ENCODE data around the gene CPNE5. TPM values are rescaled to one million over a fixed set of nuclear protein-coding genes. Genes with fewer than 3 reads are reported as not detected.

Gene CPNE5
- total and polyA plus RNA-seq, 9 of the 15 experiments (the other 6 are each of a cell fraction or from before 2014, with no cell fraction given), result 0.14 to 1.0 (median 0.46) TPM; not detected in 2

DNA sequence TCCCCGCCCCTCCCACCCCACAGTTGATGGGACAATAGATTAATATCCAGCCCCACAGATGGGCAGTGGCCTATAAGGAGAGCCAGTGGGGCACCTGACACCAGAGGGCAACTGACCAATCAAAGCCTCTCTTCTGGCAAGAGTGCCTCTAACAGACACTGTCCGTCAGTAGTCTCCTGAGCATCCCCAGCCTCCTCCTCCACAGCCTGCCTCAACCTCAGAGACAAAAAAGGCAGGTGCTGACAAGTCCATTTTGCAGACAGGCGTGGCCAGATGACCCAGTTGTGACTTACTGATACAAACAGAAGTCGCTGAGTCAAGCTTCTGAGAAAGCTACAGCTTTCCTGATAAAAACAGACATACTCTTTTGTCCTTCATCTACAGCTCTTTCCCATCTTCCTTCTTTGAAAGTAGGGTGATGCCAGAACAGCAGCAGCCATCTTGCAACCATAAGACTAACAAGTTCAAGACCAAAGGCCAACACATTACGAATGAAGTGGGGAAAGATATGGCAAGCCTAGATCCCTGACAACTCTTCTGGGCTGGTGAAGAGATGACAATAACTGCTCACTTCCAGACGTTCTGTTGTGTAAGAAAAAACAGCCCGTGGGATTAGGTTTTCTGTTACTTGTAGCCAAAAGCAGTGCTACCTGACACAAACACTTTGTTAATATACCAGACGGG, 23.1 kb upstream of the CPNE5 start (continued):
- TF ChIP-seq RB1 (IDR thresholded peaks at IDR 0.05; ENCODE audit: low read depth) (no peak), RCOR1 (IDR thresholded peaks at IDR 0.05; ENCODE audit: borderline replicate concordance in 1 of 2, low read depth in 2 of 2, low read length in 2 of 2) (peak; percentile 92 to 99), CAMTA2 (CRISPR knock-in tag; conservative IDR thresholded peaks at IDR 0.05) (no peak), MAZ (CRISPR knock-in tag; conservative IDR thresholded peaks at IDR 0.05 in 1 of 2, IDR thresholded peaks at IDR 0.05 in 1 of 2) (no peak; a peak in 2 of 4 replicates), TGIF2 (CRISPR knock-in tag; IDR thresholded peaks at IDR 0.05) (no peak), CEBPB (tag; IDR thresholded peaks at IDR 0.05) (peak; percentile 62), TAF9B (IDR thresholded peaks at IDR 0.05; ENCODE audit: partially characterized antibody) (peak; percentile 75), ZC3H4 (CRISPR knock-in tag; IDR thresholded peaks at IDR 0.05; ENCODE audit: borderline replicate concordance) (no peak), ZNF75A (CRISPR knock-in tag; IDR thresholded peaks at IDR 0.05) (no peak), HDAC2 (IDR thresholded peaks at IDR 0.05) (peak; percentile 70), RBM22 (IDR thresholded peaks at IDR 0.05; ENCODE audit: low read depth, low read length, poor library complexity, severe bottlenecking) (no peak), TAL1 (IDR thresholded peaks at IDR 0.05) (peak; percentile 87), CBX2 (IDR thresholded peaks at IDR 0.05; ENCODE audit: insufficient read depth, low read length, poor library complexity, severe bottlenecking) (no peak), ZNF507 (tag; conservative IDR thresholded peaks at IDR 0.05) (no peak), BHLHE40 (IDR thresholded peaks at IDR 0.05; ENCODE audit: low read length) (peak; percentile 80), BRCA1 (IDR thresholded peaks at IDR 0.05) (no peak), BRCA1 (CRISPR knock-in tag; IDR thresholded peaks at IDR 0.05) (no peak), ZFX (CRISPR knock-in tag; IDR thresholded peaks at IDR 0.05) (no peak), KLF10 (CRISPR knock-in tag; IDR thresholded peaks at IDR 0.05) (peak; percentile 71; the same call in 1 of the 2 replicates), ETV6 (IDR thresholded peaks at IDR 0.05; ENCODE audit: borderline replicate concordance in 1 of 2, low read depth in 2 of 2, low read length in 1 of 2) (0 out of 4 replicates have a peak, but pooled peaks of 1 of the 2 experiments have one; percentile 10), ETV6 (CRISPR knock-in tag; IDR thresholded peaks at IDR 0.05; ENCODE audit: borderline replicate concordance) (no peak)
- TF ChIP-seq, protein P1, sequence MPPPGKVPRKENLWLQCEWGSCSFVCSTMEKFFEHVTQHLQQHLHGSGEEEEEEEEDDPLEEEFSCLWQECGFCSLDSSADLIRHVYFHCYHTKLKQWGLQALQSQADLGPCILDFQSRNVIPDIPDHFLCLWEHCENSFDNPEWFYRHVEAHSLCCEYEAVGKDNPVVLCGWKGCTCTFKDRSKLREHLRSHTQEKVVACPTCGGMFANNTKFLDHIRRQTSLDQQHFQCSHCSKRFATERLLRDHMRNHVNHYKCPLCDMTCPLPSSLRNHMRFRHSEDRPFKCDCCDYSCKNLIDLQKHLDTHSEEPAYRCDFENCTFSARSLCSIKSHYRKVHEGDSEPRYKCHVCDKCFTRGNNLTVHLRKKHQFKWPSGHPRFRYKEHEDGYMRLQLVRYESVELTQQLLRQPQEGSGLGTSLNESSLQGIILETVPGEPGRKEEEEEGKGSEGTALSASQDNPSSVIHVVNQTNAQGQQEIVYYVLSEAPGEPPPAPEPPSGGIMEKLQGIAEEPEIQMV (tag; conservative IDR thresholded peaks at IDR 0.05; ENCODE audit: low read depth), result peak; percentile 41
- TF ChIP-seq, protein P2, sequence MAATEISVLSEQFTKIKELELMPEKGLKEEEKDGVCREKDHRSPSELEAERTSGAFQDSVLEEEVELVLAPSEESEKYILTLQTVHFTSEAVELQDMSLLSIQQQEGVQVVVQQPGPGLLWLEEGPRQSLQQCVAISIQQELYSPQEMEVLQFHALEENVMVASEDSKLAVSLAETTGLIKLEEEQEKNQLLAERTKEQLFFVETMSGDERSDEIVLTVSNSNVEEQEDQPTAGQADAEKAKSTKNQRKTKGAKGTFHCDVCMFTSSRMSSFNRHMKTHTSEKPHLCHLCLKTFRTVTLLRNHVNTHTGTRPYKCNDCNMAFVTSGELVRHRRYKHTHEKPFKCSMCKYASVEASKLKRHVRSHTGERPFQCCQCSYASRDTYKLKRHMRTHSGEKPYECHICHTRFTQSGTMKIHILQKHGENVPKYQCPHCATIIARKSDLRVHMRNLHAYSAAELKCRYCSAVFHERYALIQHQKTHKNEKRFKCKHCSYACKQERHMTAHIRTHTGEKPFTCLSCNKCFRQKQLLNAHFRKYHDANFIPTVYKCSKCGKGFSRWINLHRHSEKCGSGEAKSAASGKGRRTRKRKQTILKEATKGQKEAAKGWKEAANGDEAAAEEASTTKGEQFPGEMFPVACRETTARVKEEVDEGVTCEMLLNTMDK (IDR thresholded peaks at IDR 0.05; ENCODE audit: borderline replicate concordance, insufficient read depth, low read depth, low read length, poor library complexity, severe bottlenecking), result no peak
- TF ChIP-seq, protein P3, sequence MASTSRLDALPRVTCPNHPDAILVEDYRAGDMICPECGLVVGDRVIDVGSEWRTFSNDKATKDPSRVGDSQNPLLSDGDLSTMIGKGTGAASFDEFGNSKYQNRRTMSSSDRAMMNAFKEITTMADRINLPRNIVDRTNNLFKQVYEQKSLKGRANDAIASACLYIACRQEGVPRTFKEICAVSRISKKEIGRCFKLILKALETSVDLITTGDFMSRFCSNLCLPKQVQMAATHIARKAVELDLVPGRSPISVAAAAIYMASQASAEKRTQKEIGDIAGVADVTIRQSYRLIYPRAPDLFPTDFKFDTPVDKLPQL (IDR thresholded peaks at IDR 0.05; ENCODE audit: extremely low read depth, insufficient read length), result no peak
